Middle frontal gyrus (tissue), 1 donor: ENCODE results near the gene PGAP6.
"Not testable (repeated sequence)": the region's sequence is repeated elsewhere in the genome, so short reads cannot be mapped to it uniquely, and the experiment has no call there.

Source experiments
- DNase-seq: peaks from one replicate; pipeline ENCODE4 v3.0.0-alpha.2; 2015; ENCODE audit warnings: low spot score; ENCODE audit errors: extremely low spot score

PGAP6 gene

GRCh38 chr16:401468-402348 is 19.9 kb upstream of the PGAP6 start, which contains the start of gene DECR2:
Gene DECR2, plus strand, starts transcription at chr16:401885. Its CDS starts 79 bp downstream, at chr16:401964.
- peak; percentile 78 for DNase-seq

DNA sequence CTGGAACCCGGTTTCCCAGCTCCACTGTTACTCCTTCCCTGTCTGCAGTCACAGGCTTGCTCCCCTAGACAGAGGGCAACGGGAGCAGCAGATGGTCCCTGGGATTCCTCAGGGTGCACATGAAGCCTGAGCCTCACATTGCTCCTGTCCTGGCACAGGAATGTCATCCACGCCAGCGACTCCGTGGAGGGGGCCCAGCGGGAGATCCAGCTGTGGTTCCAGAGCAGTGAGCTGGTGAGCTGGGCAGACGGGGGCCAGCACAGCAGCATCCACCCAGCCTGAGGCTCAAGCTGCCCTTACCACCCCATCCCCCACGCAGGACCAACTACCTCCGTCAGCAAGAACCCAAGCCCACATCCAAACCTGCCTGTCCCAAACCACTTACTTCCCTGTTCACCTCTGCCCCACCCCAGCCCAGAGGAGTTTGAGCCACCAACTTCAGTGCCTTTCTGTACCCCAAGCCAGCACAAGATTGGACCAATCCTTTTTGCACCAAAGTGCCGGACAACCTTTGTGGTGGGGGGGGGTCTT is 18.3 kb upstream of the PGAP6 start:
- no peak for DNase-seq

DNA sequence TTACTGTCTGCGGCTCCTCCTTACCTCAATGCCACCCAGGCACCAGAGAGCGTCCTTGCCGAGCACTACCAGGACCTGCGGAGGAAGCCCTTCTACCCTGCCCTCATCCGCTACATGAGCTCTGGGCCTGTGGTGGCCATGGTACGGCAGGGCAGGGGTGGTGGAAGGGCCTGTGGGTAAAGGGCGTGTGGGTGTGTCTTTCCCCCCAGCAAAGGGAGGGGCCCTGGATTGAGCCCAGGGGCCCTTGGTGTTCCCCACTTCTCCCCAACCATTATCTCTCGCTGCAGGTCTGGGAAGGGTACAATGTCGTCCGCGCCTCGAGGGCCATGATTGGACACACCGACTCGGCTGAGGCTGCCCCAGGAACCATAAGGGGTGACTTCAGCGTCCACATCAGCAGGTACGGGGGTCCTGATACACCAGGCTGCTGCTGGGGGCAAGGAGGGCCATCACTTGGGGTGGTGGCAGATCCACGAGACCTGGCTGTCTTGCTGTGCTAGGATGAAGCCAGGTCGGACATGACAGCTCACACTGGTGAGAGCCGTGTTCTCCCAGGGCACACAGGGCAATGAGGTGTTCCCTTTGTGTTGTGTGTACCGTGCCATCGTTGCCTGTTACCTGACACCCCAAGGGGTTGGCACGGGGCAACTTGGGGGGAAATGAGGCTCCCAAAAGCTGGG is 17.7 kb upstream of the PGAP6 start:
- no peak for DNase-seq

- DNase-seq = no peak
These were observed 17.0 kb upstream of the PGAP6 start for GRCh38 chr16:398561-399339.

DNA sequence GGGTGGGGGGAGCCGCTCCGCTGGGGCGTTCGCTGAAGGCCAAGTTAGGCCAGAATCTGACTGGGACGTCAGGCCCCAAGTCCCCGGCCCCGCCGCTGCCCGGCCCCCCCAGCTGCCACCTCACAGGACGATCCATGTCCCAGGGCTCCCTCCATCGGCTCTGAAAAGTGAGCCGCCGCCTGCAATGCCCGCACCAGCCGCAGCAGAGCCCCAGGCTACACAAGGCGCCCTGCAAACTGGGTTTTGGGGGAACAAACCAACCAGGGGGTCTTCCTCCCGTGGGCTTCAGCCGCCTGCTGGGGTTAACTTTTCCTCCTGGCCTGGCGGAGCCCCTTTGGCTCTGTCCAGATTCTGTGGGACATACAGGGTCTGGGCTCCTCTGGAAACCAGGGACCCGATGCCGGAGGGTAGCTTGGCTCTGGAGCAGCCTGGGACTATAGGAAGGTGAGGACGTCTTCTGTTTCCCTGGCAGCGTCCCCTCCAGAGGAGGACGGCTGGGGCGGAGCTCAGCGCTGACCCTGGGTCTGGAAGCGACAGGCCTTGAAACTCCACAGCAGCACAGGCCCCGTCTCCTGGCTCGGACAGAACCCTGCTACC is 16.1 kb upstream of the PGAP6 start:
- no peak for DNase-seq

GRCh38 chr16:397135-397661 is 15.4 kb upstream of the PGAP6 start, which contains the start of gene NME4:
Gene NME4, plus strand, starts transcription at chr16:397199. Its CDS starts 24 bp downstream, at chr16:397223.
- no peak for DNase-seq

DNA sequence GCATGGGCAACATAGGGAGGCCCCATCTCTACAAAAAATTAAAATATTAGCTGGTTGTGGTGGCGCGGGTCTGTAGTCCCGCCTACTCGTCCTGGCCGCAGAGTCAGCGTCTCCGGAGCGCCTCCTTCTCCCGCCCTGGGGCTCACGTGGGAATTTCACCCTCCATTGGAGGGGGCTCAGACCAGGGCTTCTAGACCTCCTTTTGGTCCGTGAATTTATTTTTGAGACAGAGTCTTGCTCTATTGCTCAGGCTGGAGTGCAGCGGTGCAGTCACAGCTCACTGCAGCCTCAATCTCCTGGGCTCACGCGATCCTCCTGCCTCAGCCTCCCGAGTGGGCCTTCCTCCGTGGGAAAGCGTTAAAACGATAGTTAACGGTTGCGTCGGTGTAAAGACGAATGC is 14.8 kb upstream of the PGAP6 start:
- no peak for DNase-seq

DNA sequence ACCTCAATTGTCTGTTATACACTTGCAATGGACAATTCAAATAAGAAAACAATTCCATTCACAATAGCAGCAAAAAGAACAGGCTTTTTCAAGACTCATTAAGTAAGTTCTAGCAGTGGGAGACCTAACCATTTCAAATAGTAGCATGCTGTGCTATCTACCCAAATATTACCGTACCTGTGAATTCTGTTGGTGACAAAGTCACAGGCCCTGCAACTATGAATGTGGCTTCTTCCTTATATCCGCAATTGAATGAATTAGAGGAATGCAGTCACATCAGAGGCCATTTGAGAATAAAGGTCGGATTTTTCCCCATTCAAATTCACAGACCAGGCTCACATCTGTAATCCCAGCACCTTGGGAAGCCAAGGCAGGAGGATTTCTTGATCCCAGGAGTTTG is 14.4 kb upstream of the PGAP6 start:
- DNase-seq = no peak

- DNase-seq = no peak
These were observed 10.8 kb upstream of the PGAP6 start for GRCh38 chr16:392450-393030.

DNA sequence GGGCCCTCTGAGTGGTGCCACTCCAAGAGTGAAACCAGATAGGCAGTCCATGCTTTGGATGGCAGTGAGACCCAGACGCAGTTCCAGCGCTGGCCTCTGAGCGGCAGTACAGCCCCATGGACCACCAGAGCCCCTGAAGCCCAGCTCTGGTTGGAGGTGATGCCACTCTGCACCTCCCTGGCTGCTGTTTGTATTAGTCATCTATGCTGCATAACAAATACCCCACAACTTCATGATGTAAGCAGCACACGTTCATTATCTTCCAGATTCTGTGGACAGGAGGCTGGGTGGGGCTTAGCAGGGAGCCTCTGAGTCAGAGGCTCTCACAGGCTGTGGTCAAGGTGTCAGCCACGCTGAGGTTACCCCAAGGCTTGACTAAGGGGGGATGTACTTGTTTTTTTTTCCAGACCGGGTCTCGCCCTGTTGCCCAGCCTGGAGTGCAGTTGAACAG is 10.1 kb upstream of the PGAP6 start:
- no peak for DNase-seq

DNA sequence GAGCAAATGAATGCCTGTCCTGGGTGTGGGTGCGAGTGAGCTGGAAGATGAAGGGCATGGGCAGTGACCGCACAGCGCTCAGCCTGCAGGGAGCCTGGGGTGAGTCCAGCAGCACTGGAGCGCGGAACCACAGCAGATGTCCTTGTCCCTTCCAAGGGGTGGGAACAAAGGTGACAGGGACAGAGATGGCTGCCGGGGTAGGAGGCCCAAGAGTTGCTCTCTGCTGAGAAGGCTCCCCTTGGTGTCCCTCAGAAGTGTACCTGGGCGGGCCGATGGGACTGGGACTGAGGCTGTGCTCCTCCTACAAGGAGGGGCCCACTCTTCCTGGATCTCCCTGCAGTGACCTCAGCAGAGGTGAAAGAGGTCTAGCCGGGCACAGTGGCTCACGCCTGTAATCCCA is 7.6 kb upstream of the PGAP6 start:
- DNase-seq = no peak

GRCh38 chr16:387761-388666 is 6.2 kb upstream of the PGAP6 start:
- DNase-seq = not testable (repeated sequence)

GRCh38 chr16:386641-387156 is 4.9 kb upstream of the PGAP6 start:
- no peak for DNase-seq

DNA sequence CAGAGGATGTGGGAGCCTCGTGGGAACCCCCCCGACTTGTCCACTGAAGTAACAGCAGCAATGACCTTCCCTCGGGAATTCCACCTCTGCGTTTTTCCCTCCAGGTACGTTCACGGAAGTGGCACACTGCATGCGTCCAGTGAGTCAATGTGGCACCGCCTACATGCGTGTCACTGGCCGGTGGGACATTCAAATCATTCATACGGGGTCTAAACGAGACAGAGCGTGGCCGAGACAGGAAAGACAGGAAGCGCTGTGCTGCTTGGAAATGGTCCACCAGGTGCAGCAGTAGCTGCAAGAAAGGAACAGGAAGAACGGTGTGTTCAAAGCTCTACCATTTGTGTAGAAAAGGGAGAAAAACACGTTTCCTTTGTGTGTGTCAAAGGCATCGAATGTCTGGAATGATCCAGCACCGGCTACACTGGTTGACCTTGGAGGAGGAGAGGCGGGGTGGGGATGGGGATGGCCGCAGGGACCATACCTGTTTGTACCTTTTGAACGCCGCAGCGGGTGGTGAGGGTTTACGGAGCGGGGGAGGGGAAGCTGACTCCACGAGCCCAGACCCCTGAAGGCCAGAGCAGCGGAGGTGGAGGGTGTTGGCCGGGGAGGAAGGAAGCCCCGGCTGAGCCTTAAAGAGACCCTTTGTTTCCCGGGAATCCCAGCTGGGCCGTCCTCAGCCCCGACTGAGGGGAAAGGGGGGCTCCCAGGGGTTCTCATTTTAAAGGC is 1.7 kb upstream of the PGAP6 start:
- DNase-seq = no peak

DNA sequence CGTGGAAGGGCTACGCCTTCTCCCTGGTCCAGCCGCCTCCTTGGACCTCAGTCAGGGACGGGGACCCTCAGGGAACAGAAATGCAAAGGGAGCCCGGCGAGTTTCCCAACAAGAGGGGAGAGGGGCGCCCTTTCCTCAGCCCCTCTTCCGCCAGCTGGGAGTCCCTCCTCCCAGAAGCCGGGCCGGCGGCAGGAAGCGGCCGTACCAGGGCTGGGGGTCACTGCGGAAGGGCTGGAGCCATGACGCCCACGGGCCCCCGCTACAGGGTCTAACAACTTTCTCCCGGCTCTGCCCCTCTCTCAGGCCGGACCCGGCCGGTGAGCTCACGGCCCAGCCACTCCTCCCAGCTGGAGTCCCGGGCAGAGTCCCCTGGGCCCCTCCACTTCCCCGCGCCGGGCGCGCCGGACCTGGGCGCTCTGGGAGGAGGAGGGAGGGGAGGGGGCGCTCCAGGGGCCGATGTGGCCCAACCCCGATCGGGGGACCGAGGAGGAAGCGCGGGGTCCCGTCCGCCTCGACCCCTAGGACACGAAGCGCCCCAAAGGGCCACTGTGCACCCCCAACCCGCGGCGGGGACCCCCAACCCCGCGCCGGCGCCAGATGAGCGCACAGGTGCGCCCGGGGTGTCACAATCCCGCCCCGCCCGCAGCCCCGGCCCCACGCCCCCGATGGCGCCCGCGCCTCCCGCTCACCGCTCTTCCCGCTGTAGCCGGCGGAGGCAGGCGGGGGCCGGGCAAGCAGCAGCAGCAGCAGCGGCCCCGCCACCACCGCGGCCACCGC is 578 bp downstream of the PGAP6 start:
- no peak for DNase-seq

DNA sequence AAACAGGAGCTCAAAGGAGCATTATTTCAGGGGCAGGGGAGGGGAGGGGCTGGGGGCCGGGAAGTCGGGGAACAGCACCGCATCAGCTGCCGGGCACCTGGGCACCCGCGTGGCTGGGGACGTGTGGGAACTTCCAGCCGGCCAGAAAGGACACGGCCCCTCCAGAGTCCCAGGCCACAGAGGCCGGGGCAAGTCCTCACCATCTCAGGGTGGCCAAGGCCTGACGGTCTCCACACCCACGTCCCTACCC is 1.1 kb downstream of the PGAP6 start:
- DNase-seq = no peak

- DNase-seq = no peak
These were observed 1.6 kb downstream of the PGAP6 start for GRCh38 chr16:379961-380761.
